ENCODE measurements around the gene SMYD1.

Gene SMYD1

DNA sequence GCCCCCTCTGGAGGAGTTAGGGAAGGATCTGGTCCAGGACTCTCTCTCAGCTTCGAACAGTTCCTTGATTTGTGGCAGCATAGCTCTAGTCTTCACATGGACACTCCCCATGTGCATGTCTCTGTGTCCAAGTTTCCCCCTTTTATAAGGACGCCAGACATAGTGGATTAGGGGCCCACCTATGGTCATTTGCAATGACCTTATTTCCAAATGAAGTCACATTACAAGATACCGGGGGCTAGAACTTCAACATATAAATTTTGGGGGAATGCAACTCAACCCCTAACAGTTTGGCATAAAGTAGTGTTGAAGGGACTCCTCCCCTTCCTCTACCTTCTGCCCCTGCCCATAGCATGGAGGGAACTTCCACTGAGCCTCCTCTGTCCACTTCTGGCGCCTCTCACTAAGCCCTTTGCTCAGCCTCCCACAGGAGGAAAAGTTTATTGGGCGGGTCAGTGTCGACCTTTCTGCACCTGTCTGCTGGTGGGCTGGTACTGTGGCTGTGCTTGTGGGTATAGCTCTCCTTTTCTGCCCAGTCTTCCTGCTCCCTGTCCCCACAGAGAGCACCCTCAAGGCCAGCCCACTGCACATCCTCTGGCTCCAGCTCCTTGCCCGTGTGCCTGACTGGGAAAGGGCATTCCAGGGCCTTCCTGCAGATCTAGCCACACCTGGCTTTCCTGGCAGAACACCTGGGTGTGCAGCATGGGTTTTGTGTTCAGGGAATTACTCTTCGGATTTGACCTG is 54.7 kb downstream of the SMYD1 start:
- TF ChIP-seq ZFX (IDR thresholded peaks at IDR 0.05) (no peak), CTCF (conservative IDR thresholded peaks at IDR 0.05) (no peak)
- no peak overlapping the region for H3K27ac ChIP-seq

GRCh38 chr2:88123164-88123974 is 55.7 kb downstream of the SMYD1 start:
- TF ChIP-seq CTCF (conservative IDR thresholded peaks at IDR 0.05) (no peak), ZFX (IDR thresholded peaks at IDR 0.05) (no peak)
- no peak overlapping the region for H3K27ac ChIP-seq

DNA sequence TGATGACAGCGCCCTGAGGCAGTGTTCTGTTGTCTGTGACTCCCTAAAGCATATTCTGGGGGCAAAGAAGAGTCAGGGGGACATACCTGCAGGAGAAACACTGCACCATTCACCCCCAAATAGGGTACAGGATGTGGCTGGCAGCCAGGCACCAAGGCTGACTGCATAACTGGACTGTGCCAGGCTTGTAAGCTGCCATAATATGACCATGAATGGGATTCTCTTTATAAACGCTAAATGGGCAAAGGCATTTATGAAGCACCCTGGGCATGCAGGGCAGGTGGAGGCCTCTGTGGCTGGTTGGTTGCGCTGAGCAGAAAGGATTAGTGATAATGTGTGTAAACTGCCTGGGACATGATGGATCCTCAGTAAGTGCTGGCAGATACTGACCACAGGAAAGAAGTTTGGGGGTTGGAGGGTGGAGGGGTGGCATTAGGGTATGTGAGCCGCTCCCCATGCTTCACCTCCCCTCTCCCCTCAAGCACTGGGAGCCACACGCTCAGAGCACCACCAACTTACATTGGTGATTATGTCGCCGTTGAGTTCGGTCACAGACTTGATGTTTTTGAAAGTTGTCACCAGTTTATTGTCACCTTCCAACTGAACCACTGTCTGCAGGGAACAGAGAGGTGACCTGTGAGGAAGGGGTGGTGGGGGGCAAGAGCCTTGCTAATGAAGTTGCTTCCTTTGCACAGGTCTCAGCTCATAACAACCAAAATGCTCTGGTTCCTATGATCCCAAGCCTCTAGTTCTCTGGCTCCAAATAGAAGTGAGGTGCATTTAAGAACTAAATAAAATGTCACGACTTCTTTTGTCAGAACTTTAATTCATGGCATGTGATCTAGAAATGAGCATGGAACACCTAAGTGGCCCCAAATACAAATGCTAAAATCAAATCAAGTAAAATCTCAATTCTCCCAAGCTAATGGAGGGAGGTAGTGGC is 56.6 kb downstream of the SMYD1 start:
- TF ChIP-seq CTCF (conservative IDR thresholded peaks at IDR 0.05) (no peak), ZFX (IDR thresholded peaks at IDR 0.05) (no peak)
- H3K27ac ChIP-seq, result no peak overlapping the region

GRCh38 chr2:88125344-88125923 is 57.8 kb downstream of the SMYD1 start:
- H3K27ac ChIP-seq, result no peak overlapping the region
- TF ChIP-seq ZFX (IDR thresholded peaks at IDR 0.05) (no peak), CTCF (conservative IDR thresholded peaks at IDR 0.05) (no peak)

DNA sequence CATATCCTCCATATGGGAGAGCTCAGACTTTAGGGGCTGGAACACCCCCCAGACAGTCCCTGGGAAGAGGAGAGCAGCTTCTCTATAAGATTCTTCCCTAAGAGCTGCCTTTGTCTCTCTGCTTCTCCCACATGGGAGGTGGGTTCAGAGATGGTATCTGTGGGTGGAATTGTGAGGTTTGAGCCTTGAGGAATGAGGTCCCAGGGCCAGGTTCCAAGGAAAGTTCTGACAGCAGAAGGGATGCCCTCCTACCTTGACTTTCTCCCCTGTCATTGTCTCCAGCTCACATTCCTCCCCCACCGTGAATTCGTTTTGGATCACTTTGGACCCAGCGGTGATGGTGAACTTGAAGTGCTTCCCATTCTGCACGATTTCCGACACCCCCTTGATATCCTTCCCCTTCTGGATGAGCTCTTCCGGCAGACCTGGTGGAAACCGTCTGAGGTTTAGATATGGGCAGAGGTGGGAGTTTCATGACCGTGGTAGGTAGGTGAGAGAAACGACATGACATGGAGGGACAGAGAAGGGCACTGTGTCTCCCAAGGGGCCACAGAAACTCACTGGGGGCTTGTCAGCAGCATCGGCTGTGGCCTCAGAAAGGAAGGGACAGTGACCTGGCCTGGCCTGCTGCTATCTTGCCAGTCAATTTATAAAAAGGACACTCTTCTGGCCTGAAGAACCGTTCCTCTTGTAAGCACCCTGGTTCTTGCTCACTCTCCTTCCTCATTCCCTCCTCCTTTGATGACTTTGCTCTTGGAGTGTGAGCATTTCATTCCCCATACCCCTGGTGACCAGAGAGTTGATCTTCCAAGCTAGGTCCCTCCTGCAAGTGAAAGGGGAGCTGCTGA is 58.5 kb downstream of the SMYD1 start:
- TF ChIP-seq CTCF (conservative IDR thresholded peaks at IDR 0.05), result no peak
- TF ChIP-seq ZFX (IDR thresholded peaks at IDR 0.05), result no peak
- no peak overlapping the region for H3K27ac ChIP-seq
